NCI-H2171 treated with DMSO at 0.1 percent for 48 hours (cell line): ENCODE data around the gene MTR.

Experiments used
- DNase-seq: peaks from one replicate; lab custom pipeline; 2025; lab: John Stamatoyannopoulos, UW

MTR gene

GRCh38 chr1:236864996-236865817 lies 70.1 kb downstream of the MTR start:
- no peak for DNase-seq

- no peak for DNase-seq
Measured at GRCh38 chr1:236865818-236866155, 70.7 kb downstream of the MTR start.

GRCh38 chr1:236868625-236869467 lies 73.8 kb downstream of the MTR start:
- peak; percentile 46 for DNase-seq

- DNase-seq, result no peak
Measured at GRCh38 chr1:236869911-236870310, 74.8 kb downstream of the MTR start.

GRCh38 chr1:236870721-236871120 lies 75.6 kb downstream of the MTR start:
- no peak for DNase-seq

GRCh38 chr1:236872075-236872666 lies 77.1 kb downstream of the MTR start:
- no peak for DNase-seq

- DNase-seq, result no peak
Measured at GRCh38 chr1:236875975-236876374, 80.9 kb downstream of the MTR start.

GRCh38 chr1:236877661-236878060 lies 82.6 kb downstream of the MTR start:
- DNase-seq, result no peak

- no peak for DNase-seq
Measured at GRCh38 chr1:236880209-236880608, 85.1 kb downstream of the MTR start.

- DNase-seq, result no peak
Measured at GRCh38 chr1:236882678-236883077, 87.6 kb downstream of the MTR start.

GRCh38 chr1:236886199-236886598 lies 91.1 kb downstream of the MTR start:
- no peak for DNase-seq

- DNase-seq, result no peak
Measured at GRCh38 chr1:236887081-236887480, 92.0 kb downstream of the MTR start.

GRCh38 chr1:236888126-236888525 lies 93.0 kb downstream of the MTR start:
- DNase-seq, result peak; percentile 75

GRCh38 chr1:236888903-236889302 lies 93.8 kb downstream of the MTR start:
- DNase-seq, result no peak

- DNase-seq, result no peak
Measured at GRCh38 chr1:236890152-236891056, 95.3 kb downstream of the MTR start.

GRCh38 chr1:236893626-236894545 lies 98.8 kb downstream of the MTR start:
- DNase-seq, result no peak

- DNase-seq, result no peak
Measured at GRCh38 chr1:236895665-236896387, 100.7 kb downstream of the MTR start.

GRCh38 chr1:236896716-236897115 lies 101.6 kb downstream of the MTR start:
- DNase-seq, result no peak

GRCh38 chr1:236904892-236905741 lies 110.0 kb downstream of the MTR start:
- DNase-seq, result no peak
